Tibial nerve (tissue), 4 donors: ENCODE data around the gene SLC51B. TPM values are rescaled to one million over a fixed set of nuclear protein-coding genes. Genes with fewer than 3 reads are reported as not detected.
A peak's percentile ranks its signal among the peaks of the same experiment; 100 is the strongest.
"Not testable (repeated sequence)": the region's sequence is repeated elsewhere in the genome, so short reads cannot be mapped to it uniquely, and the experiment has no call there.

ENCODE experiments used
- DNase-seq, 2 donors: peaks; one replicate each; pipeline ENCODE4 v3.0.0-alpha.2; 2019; ENCODE audit warnings: low spot score in 2 of 2
- H3K27ac ChIP-seq, 4 donors: fragments of 200-600 bp; sonication (generic) in 3 of 4; one replicate each; pipeline ENCODE4 v1.5.1; 2017 to 2019; ENCODE audit warnings: mild to moderate bottlenecking in 1 of 4
- H3K27me3 ChIP-seq, 2 donors: fragments of 200-600 bp; sonication (generic) in 1 of 2; one replicate each; pipeline versions ENCODE4 v1.5.1 to v1.6.0; 2017 to 2019
- H3K36me3 ChIP-seq, 3 donors: fragments of 200-600 bp; sonication (generic); one replicate each; pipeline ENCODE4 v1.5.1; 2018 to 2019
- H3K4me1 ChIP-seq, 4 donors: fragments of 200-600 bp; sonication (generic) in 3 of 4; one replicate each; pipeline ENCODE4 v1.5.1; 2017 to 2019
- H3K4me3 ChIP-seq, 4 donors: fragments of 200-600 bp; sonication (generic) in 3 of 4; one replicate each; pipeline ENCODE4 v1.5.1; 2017 to 2019; ENCODE audit warnings: mild to moderate bottlenecking in 1 of 4, moderate library complexity in 1 of 4
- H3K9me3 ChIP-seq, 4 donors: fragments of 200-600 bp; sonication (generic) in 3 of 4; one replicate each; pipeline ENCODE4 v1.5.1; 2017 to 2019
- EP300 ChIP-seq, 2 donors: sonication (generic); formaldehyde crosslinking; IDR thresholded peaks; one replicate each; pipeline ENCODE4 v1.6.1; 2017; ENCODE audit warnings: antibody characterized with exemption in 2 of 2, mild to moderate bottlenecking in 1 of 2
- POLR2A ChIP-seq, 2 donors: fragments of 450-650 bp; IDR thresholded peaks; one replicate each; pipeline ENCODE4 v1.6.1; 2017; ENCODE audit warnings: antibody characterized with exemption in 2 of 2, mild to moderate bottlenecking in 2 of 2, moderate library complexity in 2 of 2
- WGBS, 2 donors: methylation state at CpG; one replicate each; pipeline ENCODE4 v1.1.5; 2018; 5-methylcytosine and 5-hydroxymethylcytosine counted together
- total RNA-seq, 4 donors: library from RNA; depleted of rRNA; stranded (reverse); fragments of >200 nt; gene quantifications; one replicate each; pipeline ENCODE4 v1.1.0, GENCODE V29; 2016
- TF ChIP-seq, protein P1 (sequence below), 5 experiments: fragments of 200-600 bp in 3 of 5; fragments of 450-650 bp in 2 of 5; sonication (generic) in 3 of 5; IDR thresholded peaks; one replicate each; pipeline ENCODE4 v1.5.1; 2016 to 2019; ENCODE audit warnings: antibody characterized with exemption in 5 of 5, mild to moderate bottlenecking in 3 of 5, moderate library complexity in 2 of 5

Gene SLC51B
- total RNA-seq, 4 donors from 2014 or later = 2.7 TPM; not detected in 3

DNA sequence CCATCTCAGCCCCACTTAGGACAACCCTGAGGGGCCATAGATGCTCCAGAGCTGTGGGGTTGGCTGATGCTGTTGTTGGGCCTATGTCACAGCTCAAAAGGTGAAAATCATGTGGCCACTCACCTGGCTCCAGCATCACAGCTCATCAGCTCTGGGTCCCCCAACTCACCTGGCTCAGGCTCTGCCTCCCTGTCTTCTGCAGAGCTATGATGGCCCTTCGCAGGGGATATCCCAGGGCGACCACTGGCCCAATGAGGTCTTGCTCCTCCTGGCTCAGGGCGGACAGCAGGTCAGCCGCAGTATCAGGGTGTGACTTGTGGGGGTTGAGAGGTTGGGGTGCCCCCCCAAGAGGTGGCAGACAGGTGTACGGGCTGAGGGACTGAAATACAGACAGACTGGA lies 54.1 kb downstream of the SLC51B start:
- Histone ChIP-seq H3K4me1 (peaks cover 0 to 25% (median 0%) of the 10 kb centered on the region in 4 donors), H3K9me3 (no peaks in the 10 kb centered on the region), H3K4me3 (no peak overlapping the region), H3K27ac (no peak overlapping the region), H3K36me3 (peaks cover 0 to 77% (median 0%) of the 10 kb centered on the region in 3 donors), H3K27me3 (no peaks in the 10 kb centered on the region)
- TF ChIP-seq EP300 (IDR thresholded peaks at IDR 0.05) = no peak
- no peak for DNase-seq
- 94 to 96% methylated on average over 4 to 5 of the region's 5 CpGs for WGBS, 2 donors

DNA sequence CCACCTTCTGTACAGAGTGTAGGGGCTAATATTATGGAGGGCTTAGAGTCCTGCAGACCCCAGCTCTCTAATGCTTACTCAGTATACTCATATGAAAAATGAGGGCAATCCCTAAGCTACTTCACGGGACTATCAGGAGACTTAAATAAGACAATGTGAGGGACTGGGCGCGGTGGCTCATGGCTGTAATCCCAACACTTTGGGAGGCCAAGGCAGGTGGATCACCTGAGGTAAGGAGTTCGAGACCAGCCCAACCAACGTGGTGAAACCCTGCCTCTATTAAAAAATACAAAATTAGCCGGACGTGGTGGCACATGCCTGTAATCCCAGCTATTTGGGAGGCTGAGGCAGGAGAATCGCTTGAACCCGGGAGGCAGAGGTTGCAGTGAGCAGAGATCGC lies 54.6 kb downstream of the SLC51B start:
- peaks cover 0 to 21% (median 0%) of the 10 kb centered on the region in 4 donors for H3K4me1 ChIP-seq
- WGBS, 2 donors = 92 to 94% methylated on average over 10 of the region's 10 CpGs
- H3K27ac ChIP-seq, H3K9me3 ChIP-seq, H3K4me3 ChIP-seq, H3K27me3 ChIP-seq, DNase-seq: not testable (repeated sequence)
- peaks cover 0 to 81% (median 0%) of the 10 kb centered on the region in 3 donors for H3K36me3 ChIP-seq

DNA sequence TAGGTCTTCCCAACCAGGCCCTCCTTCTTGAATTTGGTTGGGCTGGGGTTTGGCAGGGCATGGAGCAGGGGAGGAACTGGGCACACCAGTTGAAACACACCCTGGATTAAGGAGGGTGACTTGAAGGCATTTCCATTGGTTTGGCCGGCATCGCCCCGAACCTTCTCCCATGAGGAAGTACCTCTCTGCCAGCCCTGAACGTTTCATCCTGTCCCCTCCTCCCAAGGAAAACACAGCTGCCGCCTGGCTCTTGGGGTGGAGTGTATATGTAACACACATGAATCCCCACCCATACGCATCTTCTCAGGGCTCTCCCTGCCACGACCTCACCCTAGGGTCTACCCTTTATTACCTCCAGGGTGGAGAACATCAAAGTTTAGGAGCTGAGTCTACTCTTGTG lies 55.3 kb downstream of the SLC51B start:
- TF ChIP-seq POLR2A (IDR thresholded peaks at IDR 0.05) (no peak), EP300 (IDR thresholded peaks at IDR 0.05) (no peak)
- TF ChIP-seq, protein P1, sequence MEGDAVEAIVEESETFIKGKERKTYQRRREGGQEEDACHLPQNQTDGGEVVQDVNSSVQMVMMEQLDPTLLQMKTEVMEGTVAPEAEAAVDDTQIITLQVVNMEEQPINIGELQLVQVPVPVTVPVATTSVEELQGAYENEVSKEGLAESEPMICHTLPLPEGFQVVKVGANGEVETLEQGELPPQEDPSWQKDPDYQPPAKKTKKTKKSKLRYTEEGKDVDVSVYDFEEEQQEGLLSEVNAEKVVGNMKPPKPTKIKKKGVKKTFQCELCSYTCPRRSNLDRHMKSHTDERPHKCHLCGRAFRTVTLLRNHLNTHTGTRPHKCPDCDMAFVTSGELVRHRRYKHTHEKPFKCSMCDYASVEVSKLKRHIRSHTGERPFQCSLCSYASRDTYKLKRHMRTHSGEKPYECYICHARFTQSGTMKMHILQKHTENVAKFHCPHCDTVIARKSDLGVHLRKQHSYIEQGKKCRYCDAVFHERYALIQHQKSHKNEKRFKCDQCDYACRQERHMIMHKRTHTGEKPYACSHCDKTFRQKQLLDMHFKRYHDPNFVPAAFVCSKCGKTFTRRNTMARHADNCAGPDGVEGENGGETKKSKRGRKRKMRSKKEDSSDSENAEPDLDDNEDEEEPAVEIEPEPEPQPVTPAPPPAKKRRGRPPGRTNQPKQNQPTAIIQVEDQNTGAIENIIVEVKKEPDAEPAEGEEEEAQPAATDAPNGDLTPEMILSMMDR (IDR thresholded peaks at IDR 0.05) = no peak
- H3K36me3 ChIP-seq = peaks cover 0 to 87% (median 3%) of the 10 kb centered on the region in 3 donors

DNA sequence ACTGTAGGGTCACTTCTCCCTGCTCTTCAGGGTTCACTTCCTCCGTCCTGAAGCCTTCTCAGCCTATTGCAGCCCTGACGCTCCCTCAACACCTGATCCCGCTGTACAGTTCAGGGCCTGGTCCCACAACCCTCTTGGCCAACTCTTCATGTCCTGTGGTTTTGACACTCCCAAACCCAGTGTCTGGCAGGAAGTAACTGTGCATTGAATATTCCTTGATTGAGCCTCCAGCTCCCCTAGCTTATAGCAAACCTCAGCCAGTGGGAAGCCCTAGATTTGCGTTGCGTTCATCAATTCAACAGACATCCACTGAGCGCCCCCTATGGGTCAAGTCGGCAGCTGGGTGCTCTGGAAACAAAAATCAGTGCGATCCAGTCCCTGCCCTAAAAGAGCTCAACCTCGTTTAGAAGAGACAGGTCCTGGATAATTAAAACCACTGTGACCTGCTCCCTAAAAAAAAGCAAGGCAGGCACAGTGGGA lies 56.3 kb downstream of the SLC51B start:
- Histone ChIP-seq H3K9me3 (no peaks in the 10 kb centered on the region), H3K36me3 (peaks cover 0 to 85% (median 3%) of the 10 kb centered on the region in 3 donors), H3K27ac (no peak overlapping the region), H3K4me1 (peaks cover 0 to 10% (median 0%) of the 10 kb centered on the region in 4 donors), H3K27me3 (no peaks in the 10 kb centered on the region), H3K4me3 (no peak overlapping the region)
- WGBS, 2 donors = 27 to 38% methylated on average over 9 of the region's 9 CpGs
- TF ChIP-seq, protein P1 (IDR thresholded peaks at IDR 0.05) = peak; percentile 56 to 81 (median 74)
- no peak for TF ChIP-seq POLR2A (IDR thresholded peaks at IDR 0.05)
- TF ChIP-seq EP300 (IDR thresholded peaks at IDR 0.05) = no peak
- DNase-seq = peak; percentile 67 to 76

More for the DNA sequence above, 55.3 kb downstream of the SLC51B start:
- Histone ChIP-seq H3K4me1 (peaks cover 0 to 14% (median 0%) of the 10 kb centered on the region in 4 donors), H3K27me3 (no peaks in the 10 kb centered on the region), H3K9me3 (no peaks in the 10 kb centered on the region), H3K27ac (no peak overlapping the region), H3K4me3 (no peak overlapping the region)
- 79% methylated on average over 7 of the region's 7 CpGs for whole genome bisulfite sequencing, 2 donors
- DNase-seq = no peak

DNA sequence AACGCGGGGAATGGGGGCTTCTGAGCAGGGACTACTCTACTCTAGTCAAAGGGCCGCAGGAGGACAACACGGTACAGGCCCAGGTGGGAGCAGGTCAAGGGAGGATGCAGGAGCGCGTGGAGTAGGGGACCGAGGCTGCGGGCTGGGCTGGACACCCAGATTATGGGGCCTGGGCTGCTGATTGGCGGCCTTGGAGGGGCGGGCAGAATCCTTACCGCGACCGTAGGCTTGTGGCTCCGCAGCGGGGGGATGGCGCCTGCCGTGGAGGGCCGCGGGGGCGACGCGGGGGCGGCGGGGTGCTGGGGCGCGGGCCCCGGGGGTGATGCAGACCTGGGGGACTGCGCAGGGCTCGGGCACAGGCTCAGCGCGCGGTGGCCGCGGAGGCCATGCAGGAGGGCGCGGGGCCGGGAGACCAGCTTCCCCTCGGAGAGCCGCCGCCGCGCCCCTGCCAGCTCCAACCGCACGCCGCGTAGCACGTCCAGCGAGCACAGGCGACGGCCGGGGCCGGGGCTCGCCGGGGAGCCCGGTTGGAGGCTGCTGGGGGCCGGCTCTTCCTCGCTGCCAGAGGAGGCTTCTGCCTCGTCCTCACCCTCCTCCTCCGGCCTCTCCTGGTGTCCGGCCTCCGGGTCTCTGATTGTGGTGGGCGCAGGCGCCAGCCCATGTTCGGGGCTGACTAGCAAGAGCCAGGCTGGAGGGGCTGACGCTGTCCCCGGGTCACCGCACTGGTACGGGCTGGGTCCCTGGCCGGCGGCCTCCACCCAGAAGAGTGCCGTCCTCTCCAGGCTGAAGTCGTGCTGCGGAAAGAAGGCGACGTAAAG lies 56.9 kb downstream of the SLC51B start:
- no peaks in the 10 kb centered on the region for H3K9me3 ChIP-seq
- TF ChIP-seq, protein P1 (IDR thresholded peaks at IDR 0.05) = peak in 1 of 5 experiments; percentile 3
- TF ChIP-seq EP300 (IDR thresholded peaks at IDR 0.05) = no peak
- no peaks in the 10 kb centered on the region for H3K27me3 ChIP-seq
- H3K4me1 ChIP-seq = peaks cover 0 to 10% (median 0%) of the 10 kb centered on the region in 4 donors
- no peak overlapping the region for H3K27ac ChIP-seq
- WGBS, 2 donors = 62 to 66% methylated on average over 26 to 34 of the region's 75 CpGs
- DNase-seq = no peak
- H3K4me3 ChIP-seq = no peak overlapping the region
- peaks cover 0 to 79% (median 3%) of the 10 kb centered on the region in 3 donors for H3K36me3 ChIP-seq

DNA sequence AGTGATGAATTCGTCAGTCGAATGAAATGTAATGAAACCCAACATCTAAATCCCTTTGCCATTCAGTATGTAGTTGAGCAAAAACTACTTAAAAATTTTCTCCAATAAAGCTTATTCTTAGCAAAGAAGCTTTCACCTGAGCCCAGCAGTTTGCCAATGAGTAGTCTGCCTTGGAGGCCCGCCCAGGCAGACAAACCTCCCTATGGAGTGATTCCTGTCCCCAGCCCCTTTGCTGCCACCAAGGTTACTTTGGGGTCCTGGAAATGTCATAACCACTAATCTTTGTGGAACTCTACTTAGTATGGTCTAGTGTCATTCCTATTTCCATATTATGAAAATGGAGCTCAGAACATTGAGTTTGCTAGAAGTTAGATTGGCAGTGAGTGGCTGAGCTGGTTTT lies 57.7 kb downstream of the SLC51B start:
- peaks cover 0 to 10% (median 0%) of the 10 kb centered on the region in 4 donors for H3K4me1 ChIP-seq
- DNase-seq = no peak
- 91 to 99% methylated on average over 3 of the region's 3 CpGs for WGBS, 2 donors
- no peak overlapping the region for H3K27ac ChIP-seq
- TF ChIP-seq, protein P1 (IDR thresholded peaks at IDR 0.05) = no peak
- TF ChIP-seq POLR2A (IDR thresholded peaks at IDR 0.05) = no peak
- no peak for TF ChIP-seq EP300 (IDR thresholded peaks at IDR 0.05)
- H3K27me3 ChIP-seq = no peaks in the 10 kb centered on the region
- no peaks in the 10 kb centered on the region for H3K9me3 ChIP-seq
- H3K4me3 ChIP-seq = no peak overlapping the region
- peaks cover 0 to 71% (median 3%) of the 10 kb centered on the region in 3 donors for H3K36me3 ChIP-seq
